KOPT-K1 (cell line): ENCODE measurements around the gene GRHPR.

Experiments used
- H3K27ac ChIP-seq: fragments of 200-600 bp; sonication (generic); 2 replicates; pipeline ENCODE4 v1.5.1; 2016; ENCODE audit warnings: antibody characterized with exemption, mild to moderate bottlenecking, low read depth, low read length; ENCODE audit not compliant: poor library complexity, severe bottlenecking
- H3K36me3 ChIP-seq: fragments of 200-600 bp; sonication (generic); 2 replicates; pipeline ENCODE4 v1.5.1; 2017; ENCODE audit warnings: antibody characterized with exemption, mild to moderate bottlenecking, low read length, moderate library complexity; ENCODE audit not compliant: insufficient read depth
- H3K9me3 ChIP-seq: fragments of 200-600 bp; sonication (generic); 2 replicates; pipeline ENCODE4 v1.5.1; 2017; ENCODE audit warnings: antibody characterized with exemption, low read length, mild to moderate bottlenecking; ENCODE audit not compliant: insufficient read depth, poor library complexity, severe bottlenecking

The GRHPR gene

GRCh38 chr9:37410969-37411785 lies 11.3 kb upstream of the GRHPR start:
- Histone ChIP-seq H3K36me3 (no peaks in the 10 kb centered on the region), H3K27ac (no peak overlapping the region), H3K9me3 (no peaks in the 10 kb centered on the region)

GRCh38 chr9:37412431-37413151 lies 9.9 kb upstream of the GRHPR start:
- Histone ChIP-seq H3K9me3 (no peaks in the 10 kb centered on the region), H3K27ac (no peak overlapping the region)

GRCh38 chr9:37413311-37413710 lies 9.2 kb upstream of the GRHPR start:
- Histone ChIP-seq H3K36me3 (no peaks in the 10 kb centered on the region), H3K9me3 (no peaks in the 10 kb centered on the region), H3K27ac (no peak overlapping the region)

More at GRCh38 chr9:37412431-37413151, 9.9 kb upstream of the GRHPR start:
- no peaks in the 10 kb centered on the region for H3K36me3 ChIP-seq

GRCh38 chr9:37414503-37414943 lies 8.0 kb upstream of the GRHPR start:
- H3K36me3 ChIP-seq, result no peaks in the 10 kb centered on the region
- no peak overlapping the region for H3K27ac ChIP-seq

GRCh38 chr9:37415011-37415719 lies 7.3 kb upstream of the GRHPR start:
- Histone ChIP-seq H3K36me3 (no peaks in the 10 kb centered on the region), H3K9me3 (no peaks in the 10 kb centered on the region), H3K27ac (peak overlapping the region; percentile 5)

More at GRCh38 chr9:37414503-37414943, 8.0 kb upstream of the GRHPR start:
- H3K9me3 ChIP-seq, result no peaks in the 10 kb centered on the region

GRCh38 chr9:37417252-37417803 lies 5.2 kb upstream of the GRHPR start:
- Histone ChIP-seq H3K9me3 (no peaks in the 10 kb centered on the region), H3K36me3 (no peaks in the 10 kb centered on the region), H3K27ac (no peak overlapping the region)

- Histone ChIP-seq H3K9me3 (no peaks in the 10 kb centered on the region), H3K27ac (no peak overlapping the region), H3K36me3 (no peaks in the 10 kb centered on the region)
Measured at GRCh38 chr9:37417857-37418618, 4.5 kb upstream of the GRHPR start.

- Histone ChIP-seq H3K9me3 (no peaks in the 10 kb centered on the region), H3K27ac (no peak overlapping the region), H3K36me3 (no peaks in the 10 kb centered on the region)
Measured at GRCh38 chr9:37419204-37419603, 3.3 kb upstream of the GRHPR start.

GRCh38 chr9:37420271-37421215 lies 2.0 kb upstream of the GRHPR start:
- no peaks in the 10 kb centered on the region for H3K9me3 ChIP-seq
- no peak overlapping the region for H3K27ac ChIP-seq
- 0 out of 2 replicates have a peak, but pooled peaks cover under 1% of the 10 kb centered on the region for H3K36me3 ChIP-seq

- Histone ChIP-seq H3K27ac (peak overlapping the region; percentile 72), H3K36me3 (peaks cover 12% of the 10 kb centered on the region; the same call in 1 of the 2 replicates), H3K9me3 (no peaks in the 10 kb centered on the region)
Measured at GRCh38 chr9:37421914-37422288, 595 bp upstream of the GRHPR start.

GRCh38 chr9:37423508-37423907 lies 1.0 kb downstream of the GRHPR start:
- Histone ChIP-seq H3K27ac (no peak overlapping the region), H3K9me3 (no peaks in the 10 kb centered on the region), H3K36me3 (peaks cover 28% of the 10 kb centered on the region; the same call in 1 of the 2 replicates)

- peak overlapping the region; percentile 45 for H3K27ac ChIP-seq
- H3K36me3 ChIP-seq, result peaks cover 35% of the 10 kb centered on the region; the same call in 1 of the 2 replicates
- no peaks in the 10 kb centered on the region for H3K9me3 ChIP-seq
Measured at GRCh38 chr9:37424204-37424685, 1.7 kb downstream of the GRHPR start.

GRCh38 chr9:37424686-37425297 lies 2.3 kb downstream of the GRHPR start:
- H3K36me3 ChIP-seq, result peaks cover 41% of the 10 kb centered on the region; the same call in 1 of the 2 replicates
- peak overlapping the region; percentile 45 for H3K27ac ChIP-seq

More at GRCh38 chr9:37424686-37425297, 2.3 kb downstream of the GRHPR start:
- H3K9me3 ChIP-seq, result no peaks in the 10 kb centered on the region
